Peyer's patch (tissue), 4 donors: ENCODE results near the gene AP2A2.

ENCODE experiments used
- CTCF ChIP-seq, 6 experiments: fragments of 450-650 bp in 4 of 6; fragments of 200-600 bp in 2 of 6; sonication (generic) in 1 of 6; IDR thresholded peaks; one replicate each; pipeline ENCODE4 v1.5.1; 2017 to 2019; ENCODE audit warnings: antibody characterized with exemption in 6 of 6, mild to moderate bottlenecking in 3 of 6, moderate library complexity in 1 of 6
- POLR2A ChIP-seq, 2 donors: fragments of 450-650 bp; IDR thresholded peaks; one replicate each; pipeline ENCODE4 v1.5.1; 2017; ENCODE audit warnings: antibody characterized with exemption in 2 of 2, mild to moderate bottlenecking in 2 of 2, moderate library complexity in 2 of 2

DNA sequence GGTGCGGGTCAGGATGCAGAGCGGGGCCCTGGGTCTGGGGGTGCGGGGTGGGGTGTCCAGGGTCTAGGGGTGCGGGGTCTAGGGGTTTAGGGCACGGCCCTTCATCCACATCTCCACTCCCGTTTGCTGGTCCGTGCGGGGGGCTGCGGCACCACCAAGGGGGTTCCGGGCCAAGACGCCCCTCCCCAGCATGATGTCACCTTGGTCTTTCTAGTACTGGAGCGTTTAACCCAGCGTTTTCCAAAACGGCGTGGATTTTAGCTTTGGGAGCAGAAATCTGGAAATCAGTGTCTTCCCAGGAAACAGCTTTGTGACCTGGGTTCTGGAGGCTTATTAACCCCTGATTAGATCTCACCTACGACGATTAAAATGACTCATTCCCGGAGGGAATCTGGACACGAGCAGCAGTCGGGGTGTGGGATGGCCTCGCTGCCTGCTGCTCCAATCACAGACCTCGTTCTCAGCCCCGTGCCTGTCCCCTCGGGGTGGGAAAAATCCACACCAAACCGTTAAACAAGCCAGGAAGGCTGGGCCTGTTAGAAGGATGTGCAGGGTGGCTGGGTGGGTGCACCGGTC lies 759 bp downstream of the AP2A2 start:
- no peak for TF ChIP-seq CTCF (IDR thresholded peaks at IDR 0.05)
- TF ChIP-seq POLR2A (IDR thresholded peaks at IDR 0.05), result no peak
